ENCODE data around the gene NHERF1. TPM values are rescaled to one million over a fixed set of nuclear protein-coding genes. Genes with fewer than 3 reads are reported as not detected.

Gene NHERF1
- total and polyA plus RNA-seq, 4 donors, result 13.8 to 79.1 (median 66.7) TPM

GRCh38 chr17:74777901-74778515, 29.6 kb downstream of the NHERF1 start:
- Histone ChIP-seq H3K27ac (ENCODE audit: low read depth, low read length) (no peak overlapping the region), H3K36me3 (ENCODE audit: control insufficient read depth, insufficient read depth, low read length) (peaks cover 33% of the 10 kb centered on the region), H3K9me3 (ENCODE audit: control insufficient read depth, insufficient read depth, low read length) (no peaks in the 10 kb centered on the region), H3K27me3 (ENCODE audit: control insufficient read depth, insufficient read depth, low read length) (no peaks in the 10 kb centered on the region), H3K4me3 (ENCODE audit: low read depth, low read length) (no peak overlapping the region), H3K4me1 (ENCODE audit: control insufficient read depth, insufficient read depth, low read length) (peaks cover 25% of the 10 kb centered on the region)
- no peak for DNase-seq (ENCODE audit: low read depth in 4 of 6, low spot score in 6 of 6)
- WGBS (ENCODE audit: insufficient coverage), result 79% methylated on average over 2 of the region's 6 CpGs

GRCh38 chr17:74778960-74779359, 30.5 kb downstream of the NHERF1 start:
- DNase-seq (ENCODE audit: low read depth in 4 of 6, low spot score in 6 of 6), result no peak
- no peaks in the 10 kb centered on the region for H3K27me3 ChIP-seq (ENCODE audit: control insufficient read depth, insufficient read depth, low read length)
- no peak overlapping the region for H3K4me3 ChIP-seq (ENCODE audit: low read depth, low read length)
- H3K27ac ChIP-seq (ENCODE audit: low read depth, low read length), result no peak overlapping the region
- 79% methylated on average over 4 of the region's 5 CpGs for WGBS (ENCODE audit: insufficient coverage)
- peaks cover 30% of the 10 kb centered on the region for H3K36me3 ChIP-seq (ENCODE audit: control insufficient read depth, insufficient read depth, low read length)
- no peaks in the 10 kb centered on the region for H3K9me3 ChIP-seq (ENCODE audit: control insufficient read depth, insufficient read depth, low read length)
- peaks cover 25% of the 10 kb centered on the region for H3K4me1 ChIP-seq (ENCODE audit: control insufficient read depth, insufficient read depth, low read length)

- Histone ChIP-seq H3K4me3 (ENCODE audit: low read depth, low read length) (no peak overlapping the region), H3K27me3 (ENCODE audit: control insufficient read depth, insufficient read depth, low read length) (no peaks in the 10 kb centered on the region), H3K4me1 (ENCODE audit: control insufficient read depth, insufficient read depth, low read length) (peaks cover 25% of the 10 kb centered on the region), H3K36me3 (ENCODE audit: control insufficient read depth, insufficient read depth, low read length) (peaks cover 30% of the 10 kb centered on the region), H3K27ac (ENCODE audit: low read depth, low read length) (no peak overlapping the region), H3K9me3 (ENCODE audit: control insufficient read depth, insufficient read depth, low read length) (no peaks in the 10 kb centered on the region)
- 84% methylated on average over 8 of the region's 8 CpGs for WGBS (ENCODE audit: insufficient coverage)
- no peak for DNase-seq (ENCODE audit: low read depth in 4 of 6, low spot score in 6 of 6)
These were observed 31.1 kb downstream of the NHERF1 start for GRCh38 chr17:74779501-74779900.

GRCh38 chr17:74779948-74780400, 31.5 kb downstream of the NHERF1 start:
- WGBS (ENCODE audit: insufficient coverage), result 85% methylated on average over 11 of the region's 11 CpGs
- H3K36me3 ChIP-seq (ENCODE audit: control insufficient read depth, insufficient read depth, low read length), result peaks cover 31% of the 10 kb centered on the region
- H3K4me1 ChIP-seq (ENCODE audit: control insufficient read depth, insufficient read depth, low read length), result peaks cover 24% of the 10 kb centered on the region
- H3K27ac ChIP-seq (ENCODE audit: low read depth, low read length), result no peak overlapping the region
- no peak for DNase-seq (ENCODE audit: low read depth in 4 of 6, low spot score in 6 of 6)
- H3K27me3 ChIP-seq (ENCODE audit: control insufficient read depth, insufficient read depth, low read length), result no peaks in the 10 kb centered on the region
- no peaks in the 10 kb centered on the region for H3K9me3 ChIP-seq (ENCODE audit: control insufficient read depth, insufficient read depth, low read length)
- no peak overlapping the region for H3K4me3 ChIP-seq (ENCODE audit: low read depth, low read length)

GRCh38 chr17:74780443-74781238, 32.2 kb downstream of the NHERF1 start:
- peaks cover 38% of the 10 kb centered on the region for H3K36me3 ChIP-seq (ENCODE audit: control insufficient read depth, insufficient read depth, low read length)
- no peak overlapping the region for H3K4me3 ChIP-seq (ENCODE audit: low read depth, low read length)
- peak in 1 of 6 donors; percentile 37 for DNase-seq (ENCODE audit: low read depth in 4 of 6, low spot score in 6 of 6)
- no peak overlapping the region for H3K27ac ChIP-seq (ENCODE audit: low read depth, low read length)
- no peaks in the 10 kb centered on the region for H3K9me3 ChIP-seq (ENCODE audit: control insufficient read depth, insufficient read depth, low read length)
- WGBS (ENCODE audit: insufficient coverage), result 70% methylated on average over 4 of the region's 7 CpGs
- peaks cover 18% of the 10 kb centered on the region for H3K4me1 ChIP-seq (ENCODE audit: control insufficient read depth, insufficient read depth, low read length)
- H3K27me3 ChIP-seq (ENCODE audit: control insufficient read depth, insufficient read depth, low read length), result no peaks in the 10 kb centered on the region

- 82% methylated on average over 2 of the region's 5 CpGs for WGBS (ENCODE audit: insufficient coverage)
- Histone ChIP-seq H3K36me3 (ENCODE audit: control insufficient read depth, insufficient read depth, low read length) (peaks cover 46% of the 10 kb centered on the region), H3K27ac (ENCODE audit: low read depth, low read length) (no peak overlapping the region), H3K4me1 (ENCODE audit: control insufficient read depth, insufficient read depth, low read length) (peaks cover 6% of the 10 kb centered on the region), H3K27me3 (ENCODE audit: control insufficient read depth, insufficient read depth, low read length) (no peaks in the 10 kb centered on the region), H3K4me3 (ENCODE audit: low read depth, low read length) (no peak overlapping the region), H3K9me3 (ENCODE audit: control insufficient read depth, insufficient read depth, low read length) (no peaks in the 10 kb centered on the region)
- no peak for DNase-seq (ENCODE audit: low read depth in 4 of 6, low spot score in 6 of 6)
These were observed 34.1 kb downstream of the NHERF1 start for GRCh38 chr17:74782571-74782970.

GRCh38 chr17:74784125-74784810, 35.8 kb downstream of the NHERF1 start:
- WGBS (ENCODE audit: insufficient coverage), result 80% methylated on average over 5 of the region's 5 CpGs
- H3K27me3 ChIP-seq (ENCODE audit: control insufficient read depth, insufficient read depth, low read length), result no peaks in the 10 kb centered on the region
- H3K27ac ChIP-seq (ENCODE audit: low read depth, low read length), result no peak overlapping the region
- peaks cover 6% of the 10 kb centered on the region for H3K4me1 ChIP-seq (ENCODE audit: control insufficient read depth, insufficient read depth, low read length)
- no peaks in the 10 kb centered on the region for H3K9me3 ChIP-seq (ENCODE audit: control insufficient read depth, insufficient read depth, low read length)
- H3K36me3 ChIP-seq (ENCODE audit: control insufficient read depth, insufficient read depth, low read length), result peaks cover 57% of the 10 kb centered on the region
- H3K4me3 ChIP-seq (ENCODE audit: low read depth, low read length), result no peak overlapping the region
- DNase-seq (ENCODE audit: low read depth in 4 of 6, low spot score in 6 of 6), result no peak

- 92% methylated on average over 19 of the region's 21 CpGs for WGBS (ENCODE audit: insufficient coverage)
- DNase-seq (ENCODE audit: low read depth in 4 of 6, low spot score in 6 of 6), result no peak
- Histone ChIP-seq H3K27me3 (ENCODE audit: control insufficient read depth, insufficient read depth, low read length) (no peaks in the 10 kb centered on the region), H3K4me1 (ENCODE audit: control insufficient read depth, insufficient read depth, low read length) (peaks cover under 1% of the 10 kb centered on the region), H3K36me3 (ENCODE audit: control insufficient read depth, insufficient read depth, low read length) (peaks cover 53% of the 10 kb centered on the region), H3K4me3 (ENCODE audit: low read depth, low read length) (no peak overlapping the region), H3K27ac (ENCODE audit: low read depth, low read length) (no peak overlapping the region), H3K9me3 (ENCODE audit: control insufficient read depth, insufficient read depth, low read length) (no peaks in the 10 kb centered on the region)
These were observed 36.9 kb downstream of the NHERF1 start for GRCh38 chr17:74785096-74785980.

- no peak overlapping the region for H3K27ac ChIP-seq (ENCODE audit: low read depth, low read length)
- WGBS (ENCODE audit: insufficient coverage), result 96% methylated on average over 8 of the region's 9 CpGs
- DNase-seq (ENCODE audit: low read depth in 4 of 6, low spot score in 6 of 6), result no peak
- peaks cover 57% of the 10 kb centered on the region for H3K36me3 ChIP-seq (ENCODE audit: control insufficient read depth, insufficient read depth, low read length)
- H3K4me1 ChIP-seq (ENCODE audit: control insufficient read depth, insufficient read depth, low read length), result no peaks in the 10 kb centered on the region
- no peaks in the 10 kb centered on the region for H3K27me3 ChIP-seq (ENCODE audit: control insufficient read depth, insufficient read depth, low read length)
- H3K9me3 ChIP-seq (ENCODE audit: control insufficient read depth, insufficient read depth, low read length), result no peaks in the 10 kb centered on the region
- no peak overlapping the region for H3K4me3 ChIP-seq (ENCODE audit: low read depth, low read length)
These were observed 37.5 kb downstream of the NHERF1 start for GRCh38 chr17:74785981-74786360.

Data from spinal cord (tissue), 10 donors.